ENCODE results near the gene GNB1L.

Gene GNB1L

DNA sequence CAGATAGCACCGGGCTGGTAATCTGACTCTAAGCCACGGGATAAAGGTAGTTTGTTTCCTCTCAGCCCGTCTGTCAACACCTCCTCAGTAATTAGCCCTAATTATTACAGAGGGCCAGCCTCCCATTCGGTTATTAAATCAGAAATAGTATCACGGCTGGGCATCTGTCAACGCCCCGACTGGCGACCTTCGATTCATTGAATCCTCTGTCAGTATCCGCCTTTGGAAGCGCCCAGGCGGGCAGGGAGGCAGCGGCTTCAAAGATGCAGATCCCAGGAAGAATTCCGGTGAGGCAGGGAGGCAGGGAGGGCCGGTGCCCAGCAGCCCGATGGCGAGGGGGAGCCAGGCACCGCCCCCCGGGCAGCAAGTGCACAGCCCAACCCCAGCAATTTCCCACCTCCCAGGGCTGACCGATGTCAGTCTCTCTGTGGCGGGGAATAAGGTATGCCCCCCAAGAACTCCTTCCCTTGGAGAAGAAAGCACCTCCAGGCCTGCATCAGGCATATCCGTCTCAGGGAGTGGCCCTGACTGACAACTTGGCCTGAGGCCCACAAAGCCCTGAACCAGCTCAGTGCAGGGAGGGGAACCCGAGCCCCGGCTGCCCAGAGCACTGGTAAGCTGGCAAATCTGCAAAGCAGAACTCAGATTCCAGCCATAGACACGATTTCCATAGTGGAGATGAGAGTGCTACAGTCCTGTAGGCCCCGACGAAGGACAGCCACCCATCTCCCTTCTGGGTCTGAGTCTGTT is 11.4 kb downstream of the GNB1L start:
- peaks cover 23% of the 10 kb centered on the region for H3K36me3 ChIP-seq (ENCODE audit: insufficient read depth, insufficient read length, low read length)
- H3K9ac ChIP-seq (ENCODE audit: insufficient read length, low read depth): no peak overlapping the region
- H3K27me3 ChIP-seq (ENCODE audit: insufficient read depth, insufficient read length): no peaks in the 10 kb centered on the region
- H3K9me3 ChIP-seq (ENCODE audit: insufficient read depth, low read length): peaks cover 14% of the 10 kb centered on the region; the same call in 1 of the 2 replicates
- no peak for TF ChIP-seq YY1 (IDR thresholded peaks at IDR 0.05; ENCODE audit: insufficient read depth, insufficient read length)
- TF ChIP-seq ZNF274 (IDR thresholded peaks at IDR 0.05; ENCODE audit: low read depth, low read length): no peak
- TF ChIP-seq SUZ12 (IDR thresholded peaks at IDR 0.05; ENCODE audit: extremely low read depth, insufficient read depth, insufficient read length): no peak
- H3K4me1 ChIP-seq (ENCODE audit: insufficient read depth, insufficient read length): peaks cover 12% of the 10 kb centered on the region
- no peak overlapping the region for H3K4me3 ChIP-seq (ENCODE audit: insufficient read length, low read depth)
- DNase-seq (ENCODE audit: low read depth, low spot score): no peak

DNA sequence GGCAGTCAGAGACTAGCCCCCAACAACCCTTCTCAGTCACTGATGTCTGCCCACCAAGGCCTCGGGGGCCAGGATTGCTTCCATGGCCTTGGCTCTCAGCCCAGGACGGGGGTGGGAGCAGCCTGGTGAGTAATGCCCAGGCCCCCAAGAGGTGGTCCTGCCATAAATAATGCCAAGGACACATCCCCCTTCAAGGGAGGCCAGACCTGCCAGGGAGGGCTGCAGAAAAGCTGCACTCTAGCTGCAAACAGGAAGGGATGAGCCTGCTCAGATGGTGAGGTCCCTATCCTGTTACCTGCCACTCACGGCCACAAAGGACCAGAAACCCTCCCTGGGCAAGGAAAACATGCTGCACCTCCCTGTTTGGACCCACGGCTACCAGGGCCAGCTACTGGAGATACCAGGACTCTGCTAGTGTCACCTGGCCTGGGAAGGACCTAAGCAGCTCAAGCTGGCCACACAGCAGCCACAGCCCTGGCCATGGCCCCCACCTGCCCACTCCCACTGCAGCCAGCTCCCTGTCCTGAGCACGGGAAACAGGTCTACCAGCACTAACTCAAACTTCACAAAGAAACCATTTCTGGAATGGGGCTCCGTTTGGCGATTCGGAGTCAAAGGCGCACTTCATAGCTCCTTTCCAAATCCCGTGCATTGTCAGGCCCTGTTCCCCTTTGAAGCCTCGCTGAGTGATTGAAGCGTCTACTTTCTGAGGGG is 12.1 kb downstream of the GNB1L start:
- Histone ChIP-seq H3K27me3 (ENCODE audit: insufficient read depth, insufficient read length) (no peaks in the 10 kb centered on the region), H3K4me1 (ENCODE audit: insufficient read depth, insufficient read length) (peaks cover 12% of the 10 kb centered on the region), H3K9ac (ENCODE audit: insufficient read length, low read depth) (no peak overlapping the region), H3K9me3 (ENCODE audit: insufficient read depth, low read length) (peaks cover 7% of the 10 kb centered on the region; the same call in 1 of the 2 replicates), H3K36me3 (ENCODE audit: insufficient read depth, insufficient read length, low read length) (peaks cover 20% of the 10 kb centered on the region), H3K4me3 (ENCODE audit: insufficient read length, low read depth) (no peak overlapping the region)
- DNase-seq (ENCODE audit: low read depth, low spot score): no peak
- TF ChIP-seq YY1 (IDR thresholded peaks at IDR 0.05; ENCODE audit: insufficient read depth, insufficient read length) (no peak), SUZ12 (IDR thresholded peaks at IDR 0.05; ENCODE audit: extremely low read depth, insufficient read depth, insufficient read length) (no peak), ZNF274 (IDR thresholded peaks at IDR 0.05; ENCODE audit: low read depth, low read length) (no peak)

- peaks cover 12% of the 10 kb centered on the region for H3K4me1 ChIP-seq (ENCODE audit: insufficient read depth, insufficient read length)
- H3K9me3 ChIP-seq (ENCODE audit: insufficient read depth, low read length): no peaks in the 10 kb centered on the region; the same call in 1 of the 2 replicates
- no peaks in the 10 kb centered on the region for H3K27me3 ChIP-seq (ENCODE audit: insufficient read depth, insufficient read length)
- TF ChIP-seq ZNF274 (IDR thresholded peaks at IDR 0.05; ENCODE audit: low read depth, low read length): no peak
- DNase-seq (ENCODE audit: low read depth, low spot score): no peak
- H3K9ac ChIP-seq (ENCODE audit: insufficient read length, low read depth): no peak overlapping the region
- peaks cover 13% of the 10 kb centered on the region for H3K36me3 ChIP-seq (ENCODE audit: insufficient read depth, insufficient read length, low read length)
- H3K4me3 ChIP-seq (ENCODE audit: insufficient read length, low read depth): no peak overlapping the region
Observed at GRCh38 chr22:19841641-19842392, 12.9 kb downstream of the GNB1L start.

DNA sequence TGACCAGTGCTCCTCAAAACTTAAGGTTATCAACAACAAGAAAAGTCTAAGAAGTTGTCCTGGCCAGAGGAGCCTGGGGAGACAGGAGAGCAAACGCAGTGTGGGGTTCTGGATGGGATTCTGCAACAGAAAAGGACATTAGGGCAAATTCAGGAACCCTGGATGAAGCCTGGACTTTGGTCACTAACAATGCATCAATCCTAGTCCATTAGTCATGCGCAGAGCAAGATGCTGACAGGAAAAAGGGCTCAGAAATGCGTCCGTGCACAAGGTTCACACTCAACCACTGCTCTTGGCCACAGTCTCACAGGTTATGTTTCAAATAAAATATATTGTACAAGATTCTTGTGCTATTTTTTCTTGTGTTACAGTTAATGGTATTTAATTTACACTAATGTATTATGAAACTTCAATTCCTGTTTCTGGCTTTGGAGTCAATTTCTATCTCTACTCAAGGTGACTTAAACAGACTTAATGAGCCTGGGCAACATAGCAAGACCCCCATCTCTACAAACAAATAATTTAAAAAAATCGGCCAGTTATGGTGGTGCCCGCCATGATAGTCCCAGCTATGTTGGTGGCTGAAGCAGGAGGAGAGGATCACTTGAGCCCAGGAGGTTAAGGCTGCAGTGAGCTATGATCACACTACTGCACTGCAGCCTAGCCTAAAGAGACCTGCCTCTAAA is 13.6 kb downstream of the GNB1L start:
- no peak for DNase-seq (ENCODE audit: low read depth, low spot score)

DNA sequence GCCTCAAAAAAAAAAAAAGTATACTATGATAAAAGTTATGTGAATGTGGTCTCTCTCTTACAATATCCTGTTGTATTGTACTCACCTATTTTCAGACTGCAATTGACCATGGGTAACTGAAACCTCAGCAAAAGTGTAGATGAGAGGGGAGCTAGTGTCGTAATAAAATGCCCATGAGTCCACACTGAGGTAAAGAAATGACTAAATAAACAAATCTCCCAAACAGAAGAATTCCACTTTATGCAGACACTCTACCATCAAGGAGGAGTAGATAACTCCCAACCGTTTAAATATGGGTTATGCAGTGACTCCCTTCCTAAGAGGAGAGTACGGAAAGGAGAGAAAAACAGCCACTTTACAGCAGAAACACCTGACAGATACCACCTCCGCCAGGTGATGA is 14.6 kb downstream of the GNB1L start:
- H3K36me3 ChIP-seq (ENCODE audit: insufficient read depth, insufficient read length, low read length): peaks cover 11% of the 10 kb centered on the region
- H3K27me3 ChIP-seq (ENCODE audit: insufficient read depth, insufficient read length): no peaks in the 10 kb centered on the region
- H3K9me3 ChIP-seq (ENCODE audit: insufficient read depth, low read length): no peaks in the 10 kb centered on the region
- no peak overlapping the region for H3K4me3 ChIP-seq (ENCODE audit: insufficient read length, low read depth)
- peaks cover 9% of the 10 kb centered on the region for H3K4me1 ChIP-seq (ENCODE audit: insufficient read depth, insufficient read length)
- no peak for TF ChIP-seq YY1 (IDR thresholded peaks at IDR 0.05; ENCODE audit: insufficient read depth, insufficient read length)
- TF ChIP-seq SUZ12 (IDR thresholded peaks at IDR 0.05; ENCODE audit: extremely low read depth, insufficient read depth, insufficient read length): no peak
- no peak for TF ChIP-seq ZNF274 (IDR thresholded peaks at IDR 0.05; ENCODE audit: low read depth, low read length)
- H3K9ac ChIP-seq (ENCODE audit: insufficient read length, low read depth): no peak overlapping the region
- DNase-seq (ENCODE audit: low read depth, low spot score): no peak

More for the DNA sequence above, 13.6 kb downstream of the GNB1L start:
- Histone ChIP-seq H3K36me3 (ENCODE audit: insufficient read depth, insufficient read length, low read length) (peaks cover 12% of the 10 kb centered on the region), H3K4me3 (ENCODE audit: insufficient read length, low read depth) (no peak overlapping the region), H3K27me3 (ENCODE audit: insufficient read depth, insufficient read length) (no peaks in the 10 kb centered on the region), H3K4me1 (ENCODE audit: insufficient read depth, insufficient read length) (peaks cover 12% of the 10 kb centered on the region), H3K9ac (ENCODE audit: insufficient read length, low read depth) (no peak overlapping the region), H3K9me3 (ENCODE audit: insufficient read depth, low read length) (no peaks in the 10 kb centered on the region)
- no peak for TF ChIP-seq SUZ12 (IDR thresholded peaks at IDR 0.05; ENCODE audit: extremely low read depth, insufficient read depth, insufficient read length)
- no peak for TF ChIP-seq YY1 (IDR thresholded peaks at IDR 0.05; ENCODE audit: insufficient read depth, insufficient read length)
- no peak for TF ChIP-seq ZNF274 (IDR thresholded peaks at IDR 0.05; ENCODE audit: low read depth, low read length)

DNA sequence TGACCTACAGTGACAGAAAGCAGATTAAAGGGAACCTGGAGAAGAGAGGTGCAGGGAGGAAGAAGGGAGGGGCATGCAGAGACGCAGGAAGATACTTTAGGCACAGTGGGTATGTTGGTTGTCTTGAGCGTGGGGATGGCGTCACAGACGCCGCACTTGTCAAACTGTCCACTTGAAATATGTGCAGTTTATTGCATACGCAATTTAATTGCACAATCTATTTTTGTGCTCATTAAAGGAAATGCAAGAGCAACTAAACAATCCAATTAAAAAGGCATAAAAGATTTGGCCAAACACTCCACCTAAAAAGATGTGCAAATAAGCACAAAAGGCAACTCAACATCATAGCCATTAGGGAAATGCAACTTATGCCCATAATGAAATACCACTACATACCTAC is 16.8 kb downstream of the GNB1L start:
- Histone ChIP-seq H3K36me3 (ENCODE audit: insufficient read depth, insufficient read length, low read length) (no peaks in the 10 kb centered on the region), H3K9me3 (ENCODE audit: insufficient read depth, low read length) (no peaks in the 10 kb centered on the region), H3K4me1 (ENCODE audit: insufficient read depth, insufficient read length) (peaks cover 3% of the 10 kb centered on the region), H3K27me3 (ENCODE audit: insufficient read depth, insufficient read length) (no peaks in the 10 kb centered on the region), H3K9ac (ENCODE audit: insufficient read length, low read depth) (no peak overlapping the region), H3K4me3 (ENCODE audit: insufficient read length, low read depth) (no peak overlapping the region)
- TF ChIP-seq ZNF274 (IDR thresholded peaks at IDR 0.05; ENCODE audit: low read depth, low read length) (no peak), SUZ12 (IDR thresholded peaks at IDR 0.05; ENCODE audit: extremely low read depth, insufficient read depth, insufficient read length) (no peak), YY1 (IDR thresholded peaks at IDR 0.05; ENCODE audit: insufficient read depth, insufficient read length) (no peak)
- DNase-seq (ENCODE audit: low read depth, low spot score): no peak

All from NT2/D1 (cell line).